HepG2 (cell line): ENCODE measurements around the gene CHID1. TPM values are rescaled to one million over a fixed set of nuclear protein-coding genes. Genes with fewer than 3 reads are reported as not detected.

Experiments used
- ATF4 ChIP-seq, 2 experiments: fragments of 450-650 bp in 1 of 2; sonication (generic) in 1 of 2; formaldehyde crosslinking; IDR thresholded peaks; 2 replicates each; pipeline versions ENCODE4 v1.5.0 to v1.8.0; 2020 to 2022; ENCODE audit warnings: mild to moderate bottlenecking in 1 of 2, missing genetic modification reagents in 1 of 2
- DNMT1 ChIP-seq: sonication (generic); formaldehyde crosslinking; IDR thresholded peaks from 2 replicates; pipeline ENCODE4 v1.5.1; 2020; ENCODE audit warnings: mild to moderate bottlenecking, missing genetic modification reagents
- EEA1 ChIP-seq: sonication (generic); formaldehyde crosslinking; IDR thresholded peaks from 2 replicates; pipeline ENCODE4 v1.5.1; 2020; ENCODE audit warnings: mild to moderate bottlenecking, missing genetic modification reagents, borderline replicate concordance
- KAT8 ChIP-seq: IDR thresholded peaks from 2 replicates; pipeline ENCODE4 v1.6.1; 2016; ENCODE audit warnings: missing genetic modification reagents, missing compliant biosample characterization
- MLX ChIP-seq: IDR thresholded peaks from 2 replicates; pipeline ENCODE4 v1.6.1; 2016
- NFE2L2 ChIP-seq: fragments of 150-350 bp; IDR thresholded peaks from 2 replicates; pipeline ENCODE4 v1.6.1; 2014; ENCODE audit warnings: low read length
- NR2F2 ChIP-seq: IDR thresholded peaks from 2 replicates; pipeline ENCODE4 v1.6.1; 2012; ENCODE audit warnings: low read depth, inconsistent platforms, borderline replicate concordance
- RFXAP ChIP-seq: sonication (generic); formaldehyde crosslinking; IDR thresholded peaks from 2 replicates; pipeline ENCODE4 v1.4.0; 2020; ENCODE audit warnings: missing genetic modification reagents, borderline replicate concordance
- SAP130 ChIP-seq: IDR thresholded peaks from 2 replicates; pipeline ENCODE4 v1.6.1; 2016; ENCODE audit warnings: low read depth
- SP140L ChIP-seq: sonication (generic); formaldehyde crosslinking; IDR thresholded peaks from 2 replicates; pipeline ENCODE4 v1.4.0; 2020; ENCODE audit warnings: missing genetic modification reagents, borderline replicate concordance
- SRF ChIP-seq: IDR thresholded peaks from 2 replicates; pipeline ENCODE4 v1.6.1; 2011; ENCODE audit warnings: mild to moderate bottlenecking, low read depth, low read length, moderate library complexity
- UBTF ChIP-seq: sonication (generic); formaldehyde crosslinking; IDR thresholded peaks from 2 replicates; pipeline ENCODE4 v1.4.0; 2020; ENCODE audit warnings: mild to moderate bottlenecking, missing genetic modification reagents
- YEATS4 ChIP-seq: sonication (generic); formaldehyde crosslinking; IDR thresholded peaks from 2 replicates; pipeline ENCODE4 v1.4.0; 2020; ENCODE audit warnings: missing genetic modification reagents, borderline replicate concordance
- ZBTB3 ChIP-seq: sonication (generic); formaldehyde crosslinking; IDR thresholded peaks from 2 replicates; pipeline ENCODE4 v1.4.0; 2020; ENCODE audit warnings: low read depth, mild to moderate bottlenecking, moderate library complexity, missing genetic modification reagents, borderline replicate concordance
- ZMYM2 ChIP-seq: sonication (generic); formaldehyde crosslinking; IDR thresholded peaks from 2 replicates; pipeline ENCODE4 v1.8.0; 2022; ENCODE audit warnings: mild to moderate bottlenecking, missing genetic modification reagents
- ZMYM3 ChIP-seq: sonication (generic); formaldehyde crosslinking; IDR thresholded peaks from 2 replicates; pipeline ENCODE4 v1.5.1; 2020; ENCODE audit warnings: mild to moderate bottlenecking, missing genetic modification reagents
- ZNF264 ChIP-seq: sonication (generic); formaldehyde crosslinking; IDR thresholded peaks from 2 replicates; pipeline ENCODE4 v1.4.0; 2020; ENCODE audit warnings: missing genetic modification reagents
- ZNF431 ChIP-seq: sonication (generic); formaldehyde crosslinking; IDR thresholded peaks from 2 replicates; pipeline ENCODE4 v1.9.0; 2022; ENCODE audit warnings: missing genetic modification reagents, low read depth, mild to moderate bottlenecking, borderline replicate concordance
- ZNF557 ChIP-seq: sonication (generic); formaldehyde crosslinking; IDR thresholded peaks from 2 replicates; pipeline ENCODE4 v1.4.0; 2020; ENCODE audit warnings: missing genetic modification reagents
- ZNF850 ChIP-seq: sonication (generic); formaldehyde crosslinking; conservative IDR thresholded peaks from 2 replicates; pipeline ENCODE4 v1.9.0; 2021; ENCODE audit warnings: mild to moderate bottlenecking, missing genetic modification reagents
- ZUFSP ChIP-seq: sonication (generic); formaldehyde crosslinking; IDR thresholded peaks from 2 replicates; pipeline ENCODE4 v1.9.0; 2021; ENCODE audit warnings: missing genetic modification reagents, mild to moderate bottlenecking, borderline replicate concordance
- polyA plus RNA-seq, 8 experiments: library from polyadenylated mRNA; depleted of rRNA in 3 of 8; stranded (reverse) in 7 of 8; unstranded in 1 of 8; fragments of >200 nt; fragmentation: Illumina TruSeq in 4 of 8; extraction: Trizol in 4 of 8; gene quantifications; 2 replicates each; pipeline versions ENCODE4 v1.2.1 to v1.2.3, GENCODE V29; 2011 to 2016; ENCODE audit warnings: low read depth in 4 of 8, missing spikeins in 1 of 8, mixed read lengths in 1 of 8; ENCODE audit not compliant: insufficient read depth in 1 of 8
- total RNA-seq, 5 experiments: library from RNA; depleted of rRNA; stranded (reverse); fragments of >200 nt; fragmentation: Illumina TruSeq; extraction: Trizol; gene quantifications; 2 replicates each; pipeline ENCODE4 v1.2.3, GENCODE V29; 2016; ENCODE audit warnings: low read depth in 1 of 5
- TF ChIP-seq, protein P1 (sequence below): sonication (generic); formaldehyde crosslinking; IDR thresholded peaks from 2 replicates; pipeline ENCODE4 v1.8.0; 2022; ENCODE audit warnings: mild to moderate bottlenecking, missing genetic modification reagents; ENCODE audit not compliant: insufficient replicate concordance

CHID1 gene
- total and polyA plus RNA-seq, 2 of the 13 experiments (the other 11 are each of a cell fraction or from before 2014, with no cell fraction given) = 65.1 to 93.6 TPM

- TF ChIP-seq YEATS4 (CRISPR knock-in tag) = no peak; the same call in 1 of the 2 replicates
- no peak; the same call in 1 of the 2 replicates for TF ChIP-seq NR2F2
- no peak for TF ChIP-seq ZMYM3 (CRISPR knock-in tag)
- TF ChIP-seq, protein P1, sequence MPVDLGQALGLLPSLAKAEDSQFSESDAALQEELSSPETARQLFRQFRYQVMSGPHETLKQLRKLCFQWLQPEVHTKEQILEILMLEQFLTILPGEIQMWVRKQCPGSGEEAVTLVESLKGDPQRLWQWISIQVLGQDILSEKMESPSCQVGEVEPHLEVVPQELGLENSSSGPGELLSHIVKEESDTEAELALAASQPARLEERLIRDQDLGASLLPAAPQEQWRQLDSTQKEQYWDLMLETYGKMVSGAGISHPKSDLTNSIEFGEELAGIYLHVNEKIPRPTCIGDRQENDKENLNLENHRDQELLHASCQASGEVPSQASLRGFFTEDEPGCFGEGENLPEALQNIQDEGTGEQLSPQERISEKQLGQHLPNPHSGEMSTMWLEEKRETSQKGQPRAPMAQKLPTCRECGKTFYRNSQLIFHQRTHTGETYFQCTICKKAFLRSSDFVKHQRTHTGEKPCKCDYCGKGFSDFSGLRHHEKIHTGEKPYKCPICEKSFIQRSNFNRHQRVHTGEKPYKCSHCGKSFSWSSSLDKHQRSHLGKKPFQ = no peak
- no peak for TF ChIP-seq KAT8 (CRISPR knock-in tag)
- TF ChIP-seq ZUFSP (CRISPR knock-in tag) = no peak
- TF ChIP-seq NFE2L2 = no peak
- TF ChIP-seq SAP130 (CRISPR knock-in tag) = peak; percentile 64
- TF ChIP-seq UBTF (CRISPR knock-in tag) = no peak; the same call in 1 of the 2 replicates
- TF ChIP-seq MLX (CRISPR knock-in tag) = no peak
- TF ChIP-seq SRF = no peak
- TF ChIP-seq ATF4 (CRISPR knock-in tag; IDR thresholded peaks at IDR 0.05) = no peak
- TF ChIP-seq ZBTB3 (CRISPR knock-in tag) = no peak
- no peak for TF ChIP-seq ZNF557 (CRISPR knock-in tag)
- TF ChIP-seq ZMYM2 (CRISPR knock-in tag) = no peak
- no peak for TF ChIP-seq ZNF850 (CRISPR knock-in tag)
- no peak for TF ChIP-seq SP140L (CRISPR knock-in tag)
- TF ChIP-seq EEA1 = peak; percentile 62; the same call in 1 of the 2 replicates
- no peak for TF ChIP-seq ZNF431 (CRISPR knock-in tag)
- no peak for TF ChIP-seq DNMT1
- 0 out of 2 replicates have a peak, but pooled peaks have one; percentile 13 for TF ChIP-seq RFXAP (CRISPR knock-in tag)
- no peak for TF ChIP-seq ZNF264 (CRISPR knock-in tag)
Measured at GRCh38 chr11:844693-845644, 65.6 kb downstream of the CHID1 start (continued).
